OCI-LY3 (cell line): ENCODE results near the gene INHBB.

Experiments used
- CTCF ChIP-seq: fragments of 200-600, 300-600 bp; sonication (generic); IDR thresholded peaks from 2 replicates; pipeline ENCODE4 v1.5.1; 2014; ENCODE audit warnings: antibody characterized with exemption, low read length, low read depth
- EZH2phosphoT487 ChIP-seq: fragments of 200-600 bp; shearing (Covaris generic); IDR thresholded peaks from 2 replicates; pipeline ENCODE4 v1.6.1; 2018; ENCODE audit warnings: antibody characterized with exemption, mixed run types, low read depth

GRCh38 chr2:120383191-120383590, 37.3 kb downstream of the INHBB start:
- TF ChIP-seq CTCF = no peak
- TF ChIP-seq EZH2phosphoT487 = no peak
